Stimulated activated naive CD8-positive, alpha-beta T cell treated with anti-CD3 and anti-CD28 coated beads, Interleukin-15, Interleukin-2, amounts not matched to agents 100 U/mL and 50 U/mL, for 24 hours (primary cell): Measurements from ENCODE around the gene TEAD4.
A peak's percentile ranks its signal among the peaks of the same experiment; 100 is the strongest.

Experiments
- ATAC-seq: fragments of 150-1000 bp; cut with Tn5 transposase; one replicate; pipeline ENCODE4 v1.10.0; 2021
- DNase-seq: peaks from one replicate; pipeline ENCODE4 v3.0.0; 2021

The TEAD4 gene

DNA sequence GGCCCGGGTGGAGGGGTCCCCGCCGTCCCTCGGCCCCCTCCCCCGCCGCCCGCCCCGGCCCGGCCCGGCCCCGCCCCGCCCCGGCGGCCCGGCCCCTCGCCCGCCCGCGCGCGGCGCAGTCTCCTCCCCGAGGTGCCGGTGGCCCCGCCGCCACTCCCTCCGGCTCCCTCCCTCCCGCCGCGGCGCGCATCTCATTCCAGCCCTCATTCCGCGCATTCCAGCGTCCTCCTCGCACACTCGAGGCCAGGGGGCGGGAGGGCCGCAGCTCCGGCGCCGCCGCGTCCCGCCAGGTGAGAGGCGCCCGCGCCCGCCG lies at the start of gene TEAD4:
Gene TEAD4 (plus strand): TSS at position 206 of the 313 bp plus-strand sequence.
- peak; percentile 21 for ATAC-seq

DNA sequence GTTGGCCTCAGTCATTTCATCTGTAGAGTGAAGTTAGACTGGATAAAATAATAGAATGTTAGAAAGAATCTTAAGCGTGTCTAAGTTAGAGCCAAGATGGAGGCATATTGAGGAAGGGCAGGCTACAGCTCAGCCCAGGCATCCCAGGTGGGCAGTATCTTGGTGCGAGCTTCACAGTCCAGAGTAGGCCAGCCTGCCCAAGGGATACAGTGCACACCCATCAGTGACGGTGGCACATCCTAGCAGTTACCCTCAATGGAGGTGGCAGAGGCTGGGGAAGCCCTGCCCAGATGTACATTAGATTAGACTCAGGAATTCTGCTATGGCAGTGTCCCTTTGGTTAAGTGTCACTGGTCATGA lies 47.0 kb upstream of the TEAD4 start:
- ATAC-seq (no peak), DNase-seq (no peak)

More for the DNA sequence above, at the start of gene TEAD4:
- peak; percentile 38 for DNase-seq

DNA sequence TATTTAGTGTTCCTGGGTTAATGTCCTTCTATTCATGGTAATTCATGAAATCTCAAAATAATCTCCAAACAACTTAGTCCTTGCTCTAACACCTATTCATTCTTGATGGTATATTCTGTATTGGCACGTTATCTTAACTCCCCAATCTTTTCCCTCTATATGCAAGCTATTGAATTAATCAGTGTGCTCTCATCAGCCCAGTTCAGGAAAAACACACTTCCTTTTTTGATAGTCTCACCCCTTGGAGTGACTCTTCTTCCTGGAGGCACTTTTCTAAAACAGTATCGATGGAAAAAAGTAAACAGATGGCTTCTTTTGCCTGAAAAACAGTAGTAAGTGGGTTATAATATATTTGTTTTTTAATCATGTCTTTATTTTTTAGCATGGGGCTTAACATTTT lies 39.9 kb upstream of the TEAD4 start:
- DNase-seq = no peak
- no peak for ATAC-seq

DNA sequence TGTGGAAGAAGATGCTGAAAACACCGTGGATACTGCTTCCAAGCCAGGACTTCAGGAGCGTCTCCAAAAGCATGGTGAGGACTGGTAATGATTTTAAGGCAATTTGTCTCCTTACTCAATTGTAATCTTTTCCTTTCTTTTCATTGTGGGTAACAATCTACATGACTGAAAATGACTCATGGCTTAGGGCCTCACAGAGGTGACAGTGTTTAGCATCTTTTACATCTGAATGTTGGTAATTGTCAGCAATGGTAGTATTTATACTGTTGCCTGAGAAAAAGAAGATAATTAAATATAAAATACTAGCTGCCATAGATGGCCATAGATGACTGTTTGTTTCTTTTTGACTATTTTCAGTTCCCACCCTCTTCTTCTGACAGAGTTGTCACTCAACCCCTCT lies 36.9 kb upstream of the TEAD4 start:
- DNase-seq (no peak), ATAC-seq (no peak)

DNA sequence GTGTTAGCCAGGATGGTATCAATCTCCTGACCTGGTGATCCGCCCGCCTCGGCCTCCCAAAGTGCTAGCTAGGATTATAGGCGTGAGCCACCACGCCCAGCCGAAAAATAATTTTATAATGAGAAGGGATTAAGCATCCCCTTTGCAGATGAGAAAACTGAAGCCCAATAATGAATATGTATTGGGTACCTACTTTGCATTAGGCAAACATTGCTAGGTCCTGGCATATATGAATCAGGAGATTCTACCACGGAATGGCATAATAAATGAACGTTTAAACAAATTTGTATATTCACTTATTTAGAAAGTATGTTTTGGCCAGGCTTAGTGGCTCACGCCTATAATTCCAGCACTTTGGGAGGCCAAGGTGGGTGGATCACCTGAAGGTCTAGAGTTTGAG lies 36.1 kb upstream of the TEAD4 start:
- ATAC-seq (no peak), DNase-seq (no peak)

DNA sequence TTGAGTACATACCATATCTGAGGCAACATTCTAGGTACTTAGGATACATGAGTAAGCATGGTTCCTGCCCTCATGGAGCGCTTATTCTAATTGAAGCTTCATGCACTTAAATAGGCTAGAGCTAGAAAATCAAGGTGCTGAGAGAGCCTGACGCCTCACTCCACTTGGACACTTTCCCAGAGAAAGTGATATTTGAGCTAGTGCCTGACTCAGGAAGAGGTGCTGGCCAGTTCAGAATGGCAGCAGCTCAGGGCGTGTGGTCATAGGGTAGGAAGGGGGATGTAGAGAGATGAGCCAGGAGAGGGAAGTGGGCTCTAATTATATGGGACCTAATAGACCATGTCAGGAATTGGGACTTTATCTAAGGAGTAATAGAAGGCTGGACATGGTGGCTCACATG lies 35.2 kb upstream of the TEAD4 start:
- ATAC-seq (no peak), DNase-seq (no peak)

DNA sequence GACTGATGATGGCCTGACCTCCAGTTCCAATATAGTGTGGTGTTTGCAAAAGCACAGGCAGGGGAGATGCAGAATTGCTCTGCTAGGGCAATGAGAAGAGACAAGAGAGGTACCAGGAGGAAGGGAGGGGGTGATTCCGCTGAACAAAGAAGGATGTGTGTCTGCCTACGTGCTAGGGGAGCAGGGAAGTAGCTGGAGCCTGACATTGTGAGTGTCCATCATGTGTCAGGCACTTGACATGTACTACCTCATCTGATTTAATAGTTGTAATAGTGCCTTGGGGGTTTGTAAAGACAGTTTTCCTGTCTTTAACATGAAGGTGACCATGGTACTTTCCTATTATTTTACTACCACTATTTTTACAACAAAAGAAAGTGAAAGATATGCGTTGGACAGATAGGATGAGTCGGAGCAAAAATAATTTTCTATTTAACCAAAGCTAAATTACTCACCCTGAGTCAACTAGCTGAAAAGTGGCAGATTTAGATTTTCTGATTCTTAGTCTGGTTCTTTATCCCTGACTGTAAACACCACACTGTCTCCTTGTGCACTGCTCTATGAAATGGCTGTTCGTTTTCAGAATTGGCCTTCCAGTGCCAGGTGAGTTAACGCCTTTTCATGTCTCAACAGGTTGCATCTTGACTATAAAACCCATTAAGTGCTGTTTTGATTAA lies 33.7 kb upstream of the TEAD4 start:
- DNase-seq (no peak), ATAC-seq (no peak)

DNA sequence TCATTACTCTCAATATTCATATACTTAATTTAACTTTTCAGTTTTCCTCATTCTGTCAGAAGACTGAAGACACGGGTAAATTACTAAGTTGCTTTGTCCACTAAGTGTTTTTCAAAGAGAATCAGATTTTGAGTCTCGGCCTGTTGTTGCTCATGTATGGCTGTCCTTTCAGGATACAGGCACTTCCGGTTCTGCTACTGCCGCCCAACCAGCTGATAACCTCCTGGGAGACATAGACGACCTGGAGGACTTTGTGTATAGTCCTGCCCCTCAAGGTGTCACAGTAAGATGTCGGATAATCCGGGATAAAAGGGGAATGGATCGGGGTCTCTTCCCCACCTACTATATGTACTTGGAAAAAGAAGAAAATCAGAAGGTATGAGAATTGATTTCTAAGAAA lies 28.3 kb upstream of the TEAD4 start:
- DNase-seq (no peak), ATAC-seq (no peak)

DNA sequence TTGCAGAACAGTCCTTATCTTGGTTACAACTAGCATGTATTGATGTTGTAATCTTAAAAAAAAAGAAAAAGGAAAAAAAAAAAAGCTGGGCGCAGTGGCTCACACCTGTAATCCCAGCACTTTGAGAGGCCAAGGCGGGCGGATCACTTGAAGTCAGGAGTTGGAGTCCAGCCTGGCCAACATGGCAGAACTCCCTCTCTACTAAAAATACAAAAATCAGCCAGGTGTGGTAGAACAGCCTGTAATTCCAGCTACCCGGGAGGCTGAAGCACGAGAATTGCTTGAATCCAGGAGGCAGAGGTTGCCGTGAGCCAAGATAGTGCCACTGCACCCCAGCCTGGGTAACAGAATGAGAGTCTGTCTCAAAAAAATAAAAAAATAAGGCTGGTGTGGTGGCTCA lies 25.6 kb upstream of the TEAD4 start:
- DNase-seq (no peak), ATAC-seq (no peak)

DNA sequence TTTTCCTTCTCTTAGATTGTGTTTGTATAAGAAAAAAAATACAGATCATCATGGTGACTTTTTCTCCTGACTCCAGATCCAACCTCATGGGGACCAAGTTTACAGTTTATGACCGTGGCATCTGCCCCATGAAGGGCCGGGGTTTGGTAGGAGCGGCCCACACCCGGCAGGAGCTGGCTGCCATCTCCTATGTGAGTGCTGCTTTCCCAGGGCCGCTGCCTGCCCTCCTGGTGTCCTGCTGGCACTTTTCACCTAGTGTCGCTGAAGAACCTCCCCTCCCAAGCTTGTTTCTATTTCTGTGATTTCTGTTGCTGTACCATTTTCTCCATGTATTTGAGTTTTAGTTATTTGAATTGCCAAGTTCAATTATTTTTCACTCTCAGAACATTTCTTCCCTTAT lies 24.8 kb upstream of the TEAD4 start:
- DNase-seq = no peak
- ATAC-seq = no peak

DNA sequence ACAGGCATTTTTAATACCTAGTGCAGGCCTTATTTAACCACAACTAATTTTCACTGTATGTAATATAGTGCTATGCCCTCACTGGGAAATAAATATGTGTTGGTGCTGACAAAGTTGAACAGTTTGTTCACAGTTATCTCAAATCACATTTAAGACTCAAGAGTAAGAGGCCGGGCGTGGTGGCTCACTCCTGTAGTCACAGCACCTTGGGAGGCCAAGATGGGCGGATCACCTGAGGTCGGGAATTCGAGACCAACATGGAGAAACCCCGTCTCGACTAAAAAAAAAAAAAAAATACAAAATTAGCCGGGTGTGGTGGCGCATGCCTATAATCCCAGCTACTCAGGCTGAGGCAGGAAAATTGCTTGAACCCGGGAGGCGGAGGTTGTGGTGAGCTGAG lies 22.9 kb upstream of the TEAD4 start:
- ATAC-seq (no peak), DNase-seq (no peak)

DNA sequence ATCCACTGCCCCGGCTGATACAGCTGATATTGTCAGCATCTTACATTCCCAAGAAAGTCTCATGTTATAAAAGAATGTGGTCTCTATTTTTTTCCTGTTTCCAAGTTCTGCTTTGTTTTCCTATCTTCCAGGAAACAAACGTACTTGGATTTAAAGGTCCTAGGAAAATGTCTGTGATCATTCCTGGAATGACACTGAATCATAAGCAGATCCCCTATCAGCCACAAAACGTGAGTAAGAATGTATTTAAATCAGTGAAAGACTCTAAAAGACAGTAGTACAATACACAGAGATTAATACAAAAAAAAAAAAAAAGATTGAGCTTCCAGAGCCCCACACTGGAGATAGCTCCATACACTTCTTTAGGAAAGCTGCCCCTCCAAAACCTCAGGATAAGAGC lies 21.7 kb upstream of the TEAD4 start:
- ATAC-seq (no peak), DNase-seq (no peak)

DNA sequence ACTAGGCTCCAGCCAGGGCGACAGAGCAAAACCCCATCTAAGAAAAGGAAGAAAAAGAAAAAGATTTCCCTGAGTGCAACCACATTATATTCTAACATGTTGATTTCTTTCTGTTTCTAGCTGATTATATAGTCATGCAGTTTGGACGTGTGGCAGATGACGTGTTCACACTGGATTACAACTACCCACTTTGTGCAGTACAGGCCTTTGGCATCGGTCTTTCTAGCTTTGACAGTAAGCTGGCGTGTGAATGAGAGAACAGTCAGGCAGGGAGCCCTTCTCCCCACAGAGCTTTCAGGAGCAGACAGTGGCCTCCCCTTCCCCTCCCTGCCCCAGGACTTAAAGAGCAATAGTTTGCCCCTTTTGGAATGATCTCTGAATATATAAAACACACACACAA lies 20.0 kb upstream of the TEAD4 start:
- DNase-seq (no peak), ATAC-seq (no peak)

DNA sequence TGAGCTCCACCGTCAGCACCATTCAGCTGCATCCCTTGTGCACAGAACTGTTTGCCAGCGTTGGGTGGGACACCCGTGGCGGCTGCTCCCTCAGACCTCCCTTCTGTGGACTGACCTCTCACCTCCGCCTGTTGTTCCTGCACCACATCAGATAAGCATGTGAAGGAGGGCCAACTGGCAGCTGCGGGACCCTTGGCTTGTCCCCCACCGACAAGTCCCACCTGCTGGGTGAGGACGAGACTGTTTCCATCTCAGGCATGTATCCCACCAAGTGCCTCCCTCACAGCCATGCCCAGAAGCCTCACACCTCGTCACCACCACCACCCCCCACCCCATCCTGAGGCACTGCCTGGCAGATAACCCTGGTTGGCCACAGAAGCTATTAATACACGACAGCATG lies 18.6 kb upstream of the TEAD4 start:
- DNase-seq = no peak
- ATAC-seq = no peak

DNA sequence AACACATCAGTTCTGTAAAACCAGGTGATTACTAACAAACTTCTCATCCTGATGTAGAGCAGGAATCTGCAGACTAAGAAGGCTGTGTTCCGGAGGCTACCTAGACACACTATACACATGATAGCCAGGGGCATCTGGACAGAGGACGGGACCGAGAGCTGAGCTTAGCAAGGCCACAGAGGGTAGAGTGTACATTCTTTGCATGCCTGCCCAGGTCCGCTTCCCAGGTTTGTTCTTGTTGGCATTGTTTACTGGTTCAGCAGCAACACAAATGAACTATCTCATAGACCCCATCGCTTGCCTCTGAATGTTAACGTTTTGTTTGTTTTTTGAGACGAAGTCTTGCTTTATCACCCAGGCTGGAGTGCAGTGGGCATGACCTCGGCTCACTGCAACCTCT lies 17.7 kb upstream of the TEAD4 start:
- DNase-seq (no peak), ATAC-seq (no peak)

DNA sequence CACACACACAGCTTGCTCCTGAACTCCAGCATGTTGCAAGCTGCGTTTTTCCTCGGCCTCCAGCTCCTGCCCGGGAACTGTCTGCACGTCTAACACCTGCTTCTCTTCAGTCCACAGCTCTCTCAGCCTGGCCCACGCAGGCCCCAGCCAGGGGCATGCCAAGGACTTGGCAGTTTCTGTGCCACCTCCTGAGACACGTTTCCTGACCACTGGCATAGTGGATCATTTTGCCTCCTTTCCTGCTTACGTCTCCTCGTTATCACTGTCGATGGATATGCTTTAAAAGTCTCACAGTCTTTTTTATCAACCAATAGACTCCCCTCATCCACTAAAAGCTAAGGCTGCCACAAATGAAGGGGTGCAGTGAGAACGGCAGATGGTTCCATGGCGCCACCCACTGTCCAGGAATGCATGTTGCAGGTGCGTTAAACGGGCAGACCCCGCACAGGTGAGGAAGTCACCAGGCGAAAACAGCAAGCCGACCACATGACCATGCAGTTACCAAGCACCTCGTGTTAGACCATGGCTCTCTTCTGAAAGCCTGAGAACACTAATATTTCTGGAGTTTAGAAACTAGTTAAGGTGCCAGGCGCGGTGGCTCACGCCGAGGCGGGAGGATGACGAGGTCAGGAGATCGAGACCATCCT lies 14.7 kb upstream of the TEAD4 start:
- peak; percentile 46 for ATAC-seq

DNA sequence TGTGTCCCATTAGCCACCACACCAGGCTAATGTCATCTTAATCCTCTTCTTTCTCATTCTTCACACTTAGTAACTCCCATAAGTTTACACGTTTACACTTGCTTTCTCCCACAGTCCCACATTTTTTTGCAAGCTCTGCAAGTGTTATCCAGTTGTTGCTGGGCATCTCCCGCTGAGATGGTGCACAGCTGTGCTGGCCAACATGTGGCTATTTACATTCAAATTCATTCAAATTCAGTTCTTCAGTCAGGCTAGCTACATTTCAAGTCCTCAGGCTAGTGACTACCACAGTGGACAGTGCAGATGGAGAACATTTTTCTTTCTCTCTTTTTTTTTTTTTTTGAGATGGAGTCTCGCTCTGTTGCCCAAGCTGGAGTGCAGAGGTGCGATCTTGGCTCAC lies 9.8 kb upstream of the TEAD4 start:
- ATAC-seq = no peak
- no peak for DNase-seq

More for the DNA sequence above, 14.7 kb upstream of the TEAD4 start:
- peak; percentile 75 for DNase-seq

DNA sequence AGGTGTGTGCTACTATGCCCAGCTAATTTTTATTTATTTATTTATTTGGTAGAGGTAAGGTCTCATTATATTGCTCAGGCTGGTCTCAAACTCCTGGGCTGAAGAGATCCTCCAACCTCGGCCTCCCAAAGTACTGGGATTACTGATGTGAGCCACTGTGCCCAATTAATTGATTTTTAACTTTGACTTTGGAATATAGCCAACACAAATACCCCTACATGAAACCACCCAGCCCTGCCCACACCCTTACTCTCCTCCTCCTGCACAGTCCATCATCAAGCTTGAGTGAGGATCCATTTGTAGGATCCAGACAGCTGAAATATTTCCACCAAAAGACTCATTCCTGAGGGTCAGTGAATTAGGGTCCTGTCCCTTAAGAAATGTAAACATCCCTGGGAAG lies 3.3 kb upstream of the TEAD4 start:
- ATAC-seq = no peak

DNA sequence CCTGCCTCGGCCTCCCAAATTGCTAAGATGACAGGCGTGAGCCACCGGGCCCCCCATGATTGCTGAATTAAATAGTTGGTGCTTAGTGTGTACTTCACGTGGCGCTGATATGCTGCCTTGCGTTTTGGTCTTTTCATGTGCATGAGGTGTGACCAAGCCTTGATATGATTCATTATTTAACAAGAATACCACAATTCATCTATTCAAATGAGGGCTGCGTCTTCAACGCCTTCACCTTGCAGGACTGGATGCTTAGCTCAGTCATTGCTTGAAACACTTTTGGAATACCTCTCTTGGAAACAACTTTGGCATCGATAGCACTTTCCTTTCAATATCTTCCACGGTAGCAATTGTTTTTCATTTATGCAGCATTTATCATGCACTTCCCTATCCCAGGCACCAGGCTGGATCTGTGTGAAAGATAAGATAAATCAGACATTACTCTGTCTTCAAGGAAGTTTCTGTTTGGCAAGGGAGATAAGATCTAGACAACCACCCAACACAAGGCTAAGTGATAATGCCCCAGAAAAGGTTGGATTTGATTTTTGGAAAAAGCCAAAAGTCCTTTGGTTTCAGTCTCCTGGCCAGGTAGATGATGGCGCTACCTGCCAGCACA lies 1.3 kb upstream of the TEAD4 start:
- DNase-seq = no peak
- ATAC-seq = no peak

More for the DNA sequence above, 3.3 kb upstream of the TEAD4 start:
- DNase-seq = no peak

DNA sequence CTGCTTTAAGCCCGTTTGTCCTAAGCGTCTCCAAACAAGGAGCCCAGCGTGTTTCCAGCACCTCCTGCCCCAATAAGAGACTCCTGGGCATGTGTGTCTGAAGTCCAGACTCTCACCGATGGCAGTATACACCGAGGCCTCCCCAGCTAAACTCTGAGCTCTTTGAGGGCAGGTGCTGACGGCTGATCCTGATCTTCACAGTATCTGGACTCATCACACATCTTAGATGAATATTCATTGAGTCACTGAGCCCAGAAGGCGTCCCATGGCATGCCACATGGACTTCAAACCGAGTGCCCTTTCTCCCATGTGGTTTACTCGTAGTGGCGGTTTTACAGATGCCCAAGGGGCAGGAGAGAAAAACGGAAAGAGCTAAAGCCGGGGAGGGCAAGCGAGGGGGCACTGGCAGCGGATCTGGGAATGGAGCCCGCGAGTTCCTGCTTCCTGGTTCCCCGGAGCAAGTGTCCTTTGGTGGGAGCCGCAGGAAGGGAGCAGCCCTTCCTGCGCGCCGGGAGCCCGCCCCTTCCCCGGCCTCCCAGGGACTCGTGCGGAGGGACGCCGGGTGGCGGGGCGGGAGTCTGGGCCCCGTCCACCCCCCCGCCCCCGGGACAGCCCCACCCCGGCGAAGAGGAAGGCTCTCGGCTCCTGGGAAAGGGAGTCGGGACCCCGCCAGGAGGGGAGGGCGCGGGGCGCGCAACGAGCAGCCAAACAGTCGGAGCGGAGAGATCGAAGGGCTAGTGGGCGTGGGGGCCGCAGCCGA lies 585 bp upstream of the TEAD4 start:
- ATAC-seq = peak; percentile 26
- peak; percentile 5 for DNase-seq

DNA sequence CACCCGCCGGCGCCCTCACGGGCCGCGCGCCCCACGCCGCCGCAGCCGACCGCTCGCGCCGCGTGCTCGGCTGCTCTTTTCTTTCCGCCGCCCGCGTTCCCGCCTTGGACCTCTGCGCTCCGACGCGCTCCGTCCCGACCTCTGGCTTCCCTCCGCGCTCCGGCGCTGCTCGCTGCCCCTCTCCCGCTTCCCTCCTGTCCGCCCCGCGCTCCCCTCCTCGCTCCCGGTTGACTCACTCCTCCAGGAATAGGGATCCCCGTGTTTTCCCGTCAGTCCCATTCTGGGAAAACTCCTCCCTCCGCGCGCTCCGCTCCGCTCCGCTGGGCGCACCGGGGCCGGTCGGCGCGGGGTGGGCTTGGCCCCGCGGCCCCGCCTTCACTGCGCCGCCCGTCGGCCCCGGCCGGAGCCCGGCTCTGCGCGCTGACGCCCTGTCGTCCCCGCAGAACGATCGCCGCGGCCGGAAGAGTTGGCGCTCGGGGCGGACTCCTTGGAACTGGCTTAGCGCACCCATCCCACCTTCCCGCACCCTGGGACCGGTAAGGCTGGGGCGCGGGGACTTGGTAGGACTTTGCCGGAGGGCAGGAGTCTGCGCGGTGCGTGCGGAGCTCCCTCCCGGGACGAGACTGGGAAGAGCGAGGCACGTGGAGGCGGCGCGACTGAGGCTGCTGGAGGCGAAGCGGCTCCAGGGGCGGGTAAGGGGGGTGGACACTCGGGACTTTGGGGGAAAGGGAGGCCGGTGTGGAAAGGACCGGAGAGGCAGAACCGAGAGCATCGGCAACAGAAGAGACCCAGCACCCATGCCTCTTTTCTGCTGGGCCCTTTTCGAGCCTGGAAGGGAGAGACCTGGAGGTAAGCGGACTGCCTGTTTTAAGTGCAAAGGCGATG lies 550 bp downstream of the TEAD4 start:
- DNase-seq (peak; percentile 25), ATAC-seq (peak; percentile 50)

DNA sequence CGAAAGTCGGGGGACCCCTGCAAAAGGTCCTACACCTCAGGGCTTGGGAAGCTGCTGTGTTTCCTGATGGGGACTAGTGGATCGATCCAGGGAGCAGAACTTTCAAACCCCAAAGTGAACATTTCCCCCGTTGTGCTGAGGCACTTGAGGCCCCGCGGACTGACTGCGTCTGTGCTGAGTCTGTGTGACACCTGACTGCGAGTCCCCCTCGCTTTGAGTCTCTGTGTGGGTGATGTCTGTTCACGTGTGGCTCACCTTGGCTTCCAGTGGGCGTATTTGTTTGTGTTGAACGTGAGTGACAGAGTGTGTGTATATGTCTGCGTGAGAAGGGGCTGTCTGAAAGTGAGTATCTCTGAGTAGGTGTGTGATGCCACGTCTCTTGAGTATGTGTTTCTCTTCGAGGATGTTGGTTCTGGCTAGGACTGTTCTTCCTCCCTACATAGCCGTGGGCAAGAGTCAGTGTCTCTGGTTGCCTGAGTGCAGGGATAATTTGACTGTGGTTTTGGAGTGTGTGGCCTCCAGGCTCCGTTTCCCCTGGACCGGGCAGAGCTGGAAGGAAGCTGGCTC lies 1.3 kb downstream of the TEAD4 start:
- peak; percentile 11 for DNase-seq

More for the DNA sequence above, 1.3 kb downstream of the TEAD4 start:
- peak; percentile 40 for ATAC-seq
